Kidney glomerular epithelial cell (primary cell): Measurements from ENCODE around the gene GABPB1.

ENCODE experiments used
- DNase-seq: peaks from one replicate; lab custom pipeline; 2025; lab: John Stamatoyannopoulos, UW

GABPB1 gene

DNA sequence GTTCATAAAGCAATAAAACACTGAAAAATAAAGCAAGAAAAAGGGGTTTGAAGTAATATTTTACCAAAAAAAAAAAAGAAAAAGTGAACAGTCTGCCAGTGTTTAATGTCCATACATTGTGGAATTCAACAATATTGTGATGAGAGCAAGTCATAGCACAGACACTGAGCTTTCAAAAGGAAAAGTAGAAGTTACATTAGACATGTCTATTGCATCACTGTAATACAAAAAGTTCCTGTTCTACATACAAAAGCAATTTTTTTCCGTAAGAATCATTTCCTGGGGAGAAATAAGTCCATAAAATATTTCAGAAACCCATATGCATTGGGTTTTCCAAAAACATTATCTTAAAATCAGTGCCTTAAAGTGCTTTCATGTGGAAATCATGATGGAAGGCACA, 77.6 kb downstream of the GABPB1 start:
- DNase-seq = no peak

DNA sequence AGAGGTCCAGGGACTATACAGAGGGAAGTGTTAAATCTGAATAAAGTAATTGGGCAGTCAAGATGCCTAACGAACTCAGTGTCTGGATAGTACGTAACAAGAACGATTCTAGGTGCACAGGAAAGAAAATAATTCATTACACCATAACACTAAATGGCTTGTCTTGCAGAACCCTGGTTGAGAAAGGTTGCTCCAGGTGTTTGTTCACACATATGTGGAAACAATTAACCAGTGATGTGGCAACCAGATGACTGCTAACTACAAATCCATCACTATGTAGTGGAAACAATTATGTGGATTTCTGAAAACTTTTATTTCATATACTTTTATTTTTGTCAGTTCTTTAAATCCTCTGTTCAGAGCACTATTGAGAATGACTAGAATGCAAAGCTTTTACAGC, 79.1 kb downstream of the GABPB1 start:
- no peak for DNase-seq

DNA sequence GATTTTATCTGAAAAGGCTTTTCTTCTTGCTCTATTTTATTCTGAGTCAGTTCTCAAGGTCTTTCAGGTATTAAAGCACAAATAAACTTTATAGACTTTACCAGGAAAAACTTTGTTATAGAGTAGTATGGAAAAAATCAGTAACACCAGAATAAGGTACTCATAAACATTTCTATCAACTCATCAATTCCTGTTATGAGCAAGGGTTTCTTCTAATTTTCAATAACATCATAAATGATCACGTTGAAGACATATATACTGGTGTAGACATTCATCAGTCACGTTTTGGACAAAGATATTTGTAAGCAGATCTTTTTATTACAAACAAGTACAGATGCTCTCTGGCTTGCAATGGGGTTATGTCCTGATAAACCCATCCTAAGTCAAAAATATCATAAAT, 79.9 kb downstream of the GABPB1 start:
- DNase-seq = no peak

GRCh38 chr15:50267577-50267976, 87.4 kb downstream of the GABPB1 start:
- DNase-seq = no peak

DNA sequence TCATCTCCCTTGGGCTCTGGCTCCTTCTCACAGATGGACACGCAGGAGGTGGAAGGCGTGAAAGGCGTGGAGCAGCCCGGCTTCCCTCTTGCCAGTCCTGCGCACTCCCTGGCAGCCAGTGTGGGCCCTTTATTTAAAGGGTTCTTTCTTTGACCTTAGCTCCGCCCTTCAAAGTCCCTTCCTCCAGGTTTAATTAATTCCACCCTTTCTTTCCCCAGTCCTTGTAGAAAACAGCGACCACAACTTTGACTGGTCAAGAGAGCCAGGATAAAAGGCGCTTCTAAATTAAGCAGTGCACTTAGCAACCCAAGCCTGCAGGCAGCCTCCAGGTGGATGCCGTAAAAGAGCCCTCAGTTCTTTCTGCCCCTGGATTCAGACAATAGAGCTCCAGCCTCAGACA, 89.4 kb downstream of the GABPB1 start, which contains the start of gene HDC:
Gene HDC (minus strand): TSS at position 107 of the 400 bp plus-strand sequence. CDS start 103 bp downstream, at position 4.
- no peak for DNase-seq

- DNase-seq = no peak
Measured at GRCh38 chr15:50262533-50262932, 92.5 kb downstream of the GABPB1 start.

DNA sequence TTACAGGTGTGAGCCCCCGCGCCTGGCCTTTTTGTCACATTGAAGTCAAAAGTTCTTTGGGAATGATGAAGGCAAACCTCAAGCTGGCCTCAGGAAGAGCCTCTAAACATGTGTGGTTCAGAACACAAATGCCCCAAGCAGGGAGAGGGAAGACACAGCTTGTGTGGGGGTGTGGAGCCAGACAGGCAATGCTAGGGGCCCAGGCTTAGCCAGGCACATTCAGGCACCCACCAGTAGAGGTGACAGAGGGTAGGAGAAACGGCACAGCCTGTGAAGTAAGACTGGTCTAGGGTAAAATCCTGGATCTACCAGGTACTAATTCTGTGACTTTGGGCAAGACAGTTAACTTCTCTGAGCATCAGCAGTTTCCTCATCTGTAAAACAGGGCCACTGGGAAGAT, 93.0 kb downstream of the GABPB1 start:
- DNase-seq = no peak

GRCh38 chr15:50260969-50261496, 94.0 kb downstream of the GABPB1 start:
- DNase-seq = no peak

DNA sequence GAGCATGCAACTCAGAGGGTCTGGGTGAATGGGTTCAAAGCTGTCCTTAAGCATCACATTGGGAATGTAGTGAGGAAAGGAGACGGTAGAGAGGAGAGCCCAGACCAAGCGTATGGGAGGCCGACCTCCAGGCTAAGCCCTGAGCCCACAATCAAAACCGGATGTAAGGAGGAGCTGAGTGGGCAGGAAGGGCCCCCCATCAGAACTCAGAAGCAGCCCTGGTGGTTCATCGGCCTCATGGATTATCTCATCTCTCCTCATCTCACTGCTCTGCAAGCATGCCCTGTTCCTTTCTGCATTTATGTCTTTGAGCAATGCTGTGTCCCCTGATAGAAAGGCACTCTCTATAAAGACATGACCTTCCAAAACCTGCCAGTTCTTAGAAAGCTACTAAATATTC, 95.7 kb downstream of the GABPB1 start:
- DNase-seq = no peak

- no peak for DNase-seq
Measured at GRCh38 chr15:50257924-50258323, 97.1 kb downstream of the GABPB1 start.

- no peak for DNase-seq
Measured at GRCh38 chr15:50257332-50257731, 97.7 kb downstream of the GABPB1 start.

DNA sequence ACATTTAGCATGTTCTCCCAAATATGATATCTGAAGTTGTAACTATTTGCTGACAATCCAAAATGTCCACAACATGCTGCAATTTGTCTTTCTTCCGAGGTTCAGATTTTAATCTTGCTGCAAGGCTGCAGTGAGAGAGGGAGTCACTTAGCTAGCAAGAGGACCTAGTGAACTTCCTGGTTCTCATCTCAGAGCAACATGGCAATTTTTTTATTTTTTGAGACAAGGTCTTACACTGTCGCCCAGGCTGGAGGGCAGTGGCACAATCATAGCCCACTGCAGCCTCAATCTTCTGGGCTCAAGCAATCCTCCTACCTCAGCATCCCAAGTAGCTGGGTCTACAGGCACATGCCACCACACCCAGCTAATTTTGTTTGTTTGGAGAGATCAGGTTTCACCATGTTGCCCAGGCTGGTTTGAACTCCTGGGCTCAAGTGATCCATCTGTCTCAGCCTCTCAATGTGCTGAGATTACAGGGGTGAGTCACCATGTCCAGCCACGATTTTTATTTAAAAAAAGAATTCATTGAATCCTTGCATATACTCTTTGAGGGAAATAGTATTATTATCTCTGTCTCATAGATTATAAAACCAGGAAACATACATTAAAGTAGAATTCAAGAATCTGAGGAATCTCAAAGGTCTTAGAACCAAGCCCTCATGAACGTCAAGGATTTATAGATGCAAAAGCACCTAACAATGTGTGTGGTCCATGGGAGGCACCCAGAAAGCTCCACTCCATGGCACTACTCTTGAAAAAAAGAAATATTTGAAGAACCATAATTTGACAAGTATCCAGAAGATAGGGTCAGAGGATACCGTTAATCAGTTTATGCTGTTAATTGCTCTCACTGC, 98.6 kb downstream of the GABPB1 start:
- no peak for DNase-seq

GRCh38 chr15:50252556-50252955, 102.4 kb downstream of the GABPB1 start:
- no peak for DNase-seq

DNA sequence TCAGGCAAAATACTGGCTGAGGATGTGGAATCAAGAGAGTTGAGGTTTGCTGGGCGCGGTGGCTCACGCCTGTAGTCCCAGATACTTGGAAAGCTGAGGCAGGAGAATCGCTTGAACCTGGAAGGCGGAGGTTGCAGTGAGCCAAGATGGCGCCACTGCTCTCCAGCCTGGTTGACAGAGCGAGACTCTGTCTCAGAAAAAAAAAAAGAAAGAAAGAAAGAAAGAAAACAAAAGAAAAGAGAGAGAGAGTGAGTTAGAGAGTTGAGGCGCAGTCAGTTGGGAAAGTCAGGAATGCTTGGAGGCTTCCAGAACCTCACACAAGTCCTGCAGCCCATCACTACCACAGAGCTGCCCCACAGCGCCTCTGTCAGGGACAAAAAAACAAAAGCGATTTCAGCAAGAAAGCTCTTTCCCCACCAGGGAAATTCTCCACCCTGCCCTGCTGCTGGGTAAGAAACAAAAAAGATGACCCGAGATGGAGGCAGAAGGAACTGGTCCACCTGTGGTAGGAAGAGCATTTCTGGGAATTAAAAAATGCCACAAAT, 103.3 kb downstream of the GABPB1 start:
- DNase-seq = no peak

DNA sequence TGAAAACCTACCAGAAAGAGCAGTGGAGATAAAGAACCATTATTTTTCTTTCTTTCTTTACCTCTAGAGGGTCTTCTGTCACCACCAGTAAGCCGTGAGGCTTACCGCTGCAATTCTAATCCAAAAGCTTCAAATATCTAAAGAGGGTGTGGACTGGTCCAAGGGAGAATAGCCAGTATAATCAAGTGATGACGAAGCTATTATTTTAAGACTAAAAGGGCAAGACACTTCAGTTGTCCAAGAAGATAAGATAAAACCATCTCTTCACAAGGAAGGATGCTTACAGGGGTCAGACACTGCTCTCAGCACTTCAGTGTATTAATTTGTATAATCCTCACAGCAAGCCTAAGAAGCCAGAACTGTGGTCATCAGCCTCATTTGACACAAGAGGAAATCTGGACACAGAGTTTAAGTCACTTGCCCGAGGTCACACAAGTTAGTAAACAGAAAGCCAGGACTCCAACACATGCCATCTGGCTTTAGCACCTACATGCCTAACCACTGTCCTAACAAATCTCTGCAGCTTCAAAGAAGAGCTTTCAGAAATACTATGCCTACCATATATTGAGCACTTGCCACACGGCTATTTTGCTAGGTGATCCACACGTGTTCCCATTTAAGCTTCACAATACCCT, 104.1 kb downstream of the GABPB1 start:
- no peak for DNase-seq

DNA sequence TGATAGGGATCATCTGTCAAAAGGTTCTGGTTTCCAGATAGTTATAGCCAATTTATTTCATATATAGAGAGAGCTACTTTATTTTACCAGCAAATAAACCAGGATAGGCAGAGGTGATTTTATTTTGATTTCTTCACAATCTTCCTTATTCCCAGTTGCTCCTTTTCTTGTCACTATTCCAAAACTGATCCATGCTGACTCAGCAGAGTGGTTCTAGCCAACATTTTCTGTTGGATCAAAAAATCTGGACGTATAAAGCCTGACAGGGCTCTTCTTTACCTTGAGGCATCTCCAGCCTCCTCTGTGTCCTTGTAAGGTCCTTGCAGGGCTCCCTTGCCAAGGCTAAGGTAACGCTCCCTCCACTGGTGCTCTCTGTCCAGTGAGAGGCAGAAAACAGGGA, 105.3 kb downstream of the GABPB1 start:
- no peak for DNase-seq

DNA sequence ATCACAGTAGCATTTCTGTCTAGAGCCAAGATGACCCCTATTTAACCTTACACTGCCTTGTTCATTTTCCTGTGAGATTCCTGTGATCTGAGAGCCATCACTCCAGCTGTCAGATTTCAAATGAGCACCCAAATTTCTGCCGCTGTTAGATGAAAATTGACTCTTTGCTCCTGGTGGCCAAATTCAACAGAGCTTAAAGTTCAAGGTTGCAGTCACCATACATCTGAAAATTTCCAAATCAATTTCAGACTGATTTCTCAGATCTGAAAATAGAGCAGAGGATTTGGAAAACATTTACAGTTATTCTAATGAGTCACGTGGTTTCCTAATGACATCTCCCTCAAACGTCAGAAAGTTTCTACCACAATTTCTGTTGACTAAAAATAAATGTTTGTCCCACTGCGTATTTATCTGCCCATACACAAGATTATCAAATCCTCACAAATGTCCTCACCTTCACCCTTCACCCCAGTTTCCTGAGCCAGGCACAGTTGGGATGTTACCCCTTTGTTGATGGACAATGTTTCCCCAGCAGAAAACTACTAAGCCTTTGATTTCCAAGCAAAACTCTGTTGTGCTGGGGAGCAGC, 105.9 kb downstream of the GABPB1 start:
- DNase-seq = no peak

GRCh38 chr15:50247819-50248655, 107.0 kb downstream of the GABPB1 start:
- no peak for DNase-seq

DNA sequence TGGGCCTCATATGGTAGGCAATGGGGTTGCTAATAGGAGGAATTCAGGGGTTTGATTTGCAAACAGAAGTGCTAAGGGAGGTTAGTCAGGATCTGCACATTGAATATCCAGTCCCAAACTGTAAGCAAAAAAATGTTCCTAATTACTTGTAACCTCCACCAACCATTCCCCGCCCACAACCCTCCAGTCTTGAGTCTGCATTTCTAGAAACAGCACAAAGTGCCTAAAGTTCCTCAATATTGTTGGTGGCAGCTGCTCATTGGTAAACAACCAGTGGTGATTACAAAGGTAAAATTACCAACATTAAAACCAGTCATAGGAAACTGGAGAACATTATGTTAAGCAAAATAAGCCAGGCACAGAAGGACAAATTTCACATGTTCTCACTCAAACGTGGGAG, 108.4 kb downstream of the GABPB1 start:
- DNase-seq = no peak

GRCh38 chr15:50244959-50245624, 109.9 kb downstream of the GABPB1 start:
- DNase-seq = no peak

GRCh38 chr15:50244153-50244552, 110.8 kb downstream of the GABPB1 start:
- DNase-seq = no peak
